Measurements from ENCODE around the gene CLEC3B.

DNA sequence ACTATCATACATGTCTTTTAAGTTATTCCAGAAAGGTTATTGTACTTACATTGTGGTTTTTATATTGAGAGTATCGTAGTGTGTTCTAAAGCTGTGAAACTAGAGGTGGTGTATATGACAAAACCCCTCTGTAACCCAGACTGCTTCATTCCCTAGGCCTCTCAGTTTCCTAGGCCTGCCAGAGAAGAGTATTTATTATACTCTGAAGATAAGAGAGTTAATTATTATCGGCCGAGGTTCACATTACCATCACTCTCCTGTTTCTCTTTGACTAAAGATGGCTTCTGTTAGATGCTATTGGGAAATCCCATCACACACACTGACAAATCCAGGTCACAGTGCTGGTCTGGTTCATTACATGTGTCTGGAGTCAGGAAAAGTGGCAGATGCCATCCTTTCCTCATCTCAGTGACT lies 29.5 kb upstream of the CLEC3B start:
- no peak for TF ChIP-seq POLR2AphosphoS5 (IDR thresholded peaks at IDR 0.05; ENCODE audit: insufficient read depth in 1 of 2, low read depth in 1 of 2)
- TF ChIP-seq, protein P1, sequence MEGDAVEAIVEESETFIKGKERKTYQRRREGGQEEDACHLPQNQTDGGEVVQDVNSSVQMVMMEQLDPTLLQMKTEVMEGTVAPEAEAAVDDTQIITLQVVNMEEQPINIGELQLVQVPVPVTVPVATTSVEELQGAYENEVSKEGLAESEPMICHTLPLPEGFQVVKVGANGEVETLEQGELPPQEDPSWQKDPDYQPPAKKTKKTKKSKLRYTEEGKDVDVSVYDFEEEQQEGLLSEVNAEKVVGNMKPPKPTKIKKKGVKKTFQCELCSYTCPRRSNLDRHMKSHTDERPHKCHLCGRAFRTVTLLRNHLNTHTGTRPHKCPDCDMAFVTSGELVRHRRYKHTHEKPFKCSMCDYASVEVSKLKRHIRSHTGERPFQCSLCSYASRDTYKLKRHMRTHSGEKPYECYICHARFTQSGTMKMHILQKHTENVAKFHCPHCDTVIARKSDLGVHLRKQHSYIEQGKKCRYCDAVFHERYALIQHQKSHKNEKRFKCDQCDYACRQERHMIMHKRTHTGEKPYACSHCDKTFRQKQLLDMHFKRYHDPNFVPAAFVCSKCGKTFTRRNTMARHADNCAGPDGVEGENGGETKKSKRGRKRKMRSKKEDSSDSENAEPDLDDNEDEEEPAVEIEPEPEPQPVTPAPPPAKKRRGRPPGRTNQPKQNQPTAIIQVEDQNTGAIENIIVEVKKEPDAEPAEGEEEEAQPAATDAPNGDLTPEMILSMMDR (IDR thresholded peaks at IDR 0.05) = no peak
